Neural cell (in vitro differentiated cells): ENCODE results near the gene EGR4. TPM values are rescaled to one million over a fixed set of nuclear protein-coding genes. Genes with fewer than 3 reads are reported as not detected.

ENCODE experiments used
- H2AFZ ChIP-seq: fragments of 200-600, 300-800 bp; sonication (generic), shearing (Covaris generic); 2 replicates; pipeline ENCODE4 v1.6.0; 2014; ENCODE audit warnings: low read depth, mild to moderate bottlenecking, antibody characterized with exemption, low read length, moderate library complexity
- H3F3A ChIP-seq: fragments of 200-600 bp; shearing (Covaris generic); 2 replicates; pipeline ENCODE4 v1.6.1; 2016; ENCODE audit warnings: mild to moderate bottlenecking, moderate library complexity, mixed read lengths, antibody characterized with exemption, low read length; ENCODE audit not compliant: insufficient read depth, poor library complexity, severe bottlenecking
- H3K27ac ChIP-seq: fragments of 200-600, 300-800 bp; sonication (generic), shearing (Covaris generic); 2 replicates; pipeline ENCODE4 v1.5.1; 2014; ENCODE audit warnings: mild to moderate bottlenecking, low read length, moderate library complexity
- H3K27me3 ChIP-seq: fragments of 300-800, 200-600 bp; sonication (generic), shearing (Covaris generic); 2 replicates; pipeline ENCODE4 v1.6.0; 2014; ENCODE audit warnings: mild to moderate bottlenecking, low read depth, low read length, moderate library complexity; ENCODE audit not compliant: insufficient read depth
- H3K36me3 ChIP-seq: fragments of 300-800, 200-600 bp; sonication (generic), shearing (Covaris generic); 2 replicates; pipeline ENCODE4 v1.5.1; 2014; ENCODE audit warnings: mild to moderate bottlenecking, antibody characterized with exemption, low read length, moderate library complexity; ENCODE audit not compliant: insufficient read depth
- H3K4me2 ChIP-seq: fragments of 300-800, 200-600 bp; sonication (generic), shearing (Covaris generic); 2 replicates; pipeline ENCODE4 v1.6.0; 2014; ENCODE audit warnings: mild to moderate bottlenecking, low read length
- H3K4me3 ChIP-seq: fragments of 300-800, 200-600 bp; sonication (generic), shearing (Covaris generic); 2 replicates; pipeline ENCODE4 v1.5.1; 2014; ENCODE audit warnings: mild to moderate bottlenecking, low read length, moderate library complexity
- H3K79me2 ChIP-seq: fragments of 200-600 bp; shearing (Covaris generic); replicated peaks from 2 replicates; pipeline ENCODE4 v1.6.0; 2014; ENCODE audit warnings: mild to moderate bottlenecking, low read length, moderate library complexity; ENCODE audit not compliant: insufficient read depth
- H3K9ac ChIP-seq: fragments of 300-800, 200-600 bp; sonication (generic), shearing (Covaris generic); 2 replicates; pipeline ENCODE4 v1.6.1; 2016; ENCODE audit warnings: mild to moderate bottlenecking, low read length, mixed read lengths
- H3K9me2 ChIP-seq: fragments of 200-600 bp; shearing (Covaris generic); 2 replicates; pipeline ENCODE4 v1.6.1; 2016; ENCODE audit warnings: mild to moderate bottlenecking, low read length, mixed read lengths; ENCODE audit not compliant: insufficient read depth
- H3K9me3 ChIP-seq: fragments of 200-600, 300-800 bp; sonication (generic), shearing (Covaris generic); 2 replicates; pipeline ENCODE4 v1.6.1; 2016; ENCODE audit warnings: mild to moderate bottlenecking, mixed run types, low read length, moderate library complexity, mixed read lengths
- H4K20me1 ChIP-seq: fragments of 200-600 bp; shearing (Covaris generic); 2 replicates; pipeline ENCODE4 v1.6.1; 2016; ENCODE audit warnings: mild to moderate bottlenecking, mixed run types; ENCODE audit not compliant: insufficient read depth
- CTCF ChIP-seq: fragments of 450-650 bp; IDR thresholded peaks from 2 replicates; pipeline ENCODE4 v1.5.1; 2014; ENCODE audit warnings: antibody characterized with exemption, mild to moderate bottlenecking, moderate library complexity; ENCODE audit not compliant: poor library complexity, severe bottlenecking
- EP300 ChIP-seq: fragments of 450-650 bp; conservative IDR thresholded peaks from 2 replicates; pipeline ENCODE4 v1.6.1; 2014; ENCODE audit warnings: antibody characterized with exemption, mild to moderate bottlenecking, moderate library complexity; ENCODE audit not compliant: poor library complexity, severe bottlenecking
- EZH2 ChIP-seq: fragments of 200-600, 300-800 bp; shearing (Covaris generic), sonication (generic); IDR thresholded peaks from 2 replicates; pipeline ENCODE4 v1.6.1; 2014; ENCODE audit warnings: antibody characterized with exemption, low read length, borderline replicate concordance, mild to moderate bottlenecking; ENCODE audit not compliant: insufficient read depth, poor library complexity, severe bottlenecking
- MXI1 ChIP-seq: fragments of 450-650 bp; conservative IDR thresholded peaks from 2 replicates; pipeline ENCODE4 v1.6.1; 2014; ENCODE audit warnings: antibody characterized with exemption, mild to moderate bottlenecking; ENCODE audit not compliant: poor library complexity, severe bottlenecking
- POLR2AphosphoS5 ChIP-seq: IDR thresholded peaks from 2 replicates; pipeline ENCODE4 v1.6.1; 2012
- RAD21 ChIP-seq: fragments of 450-650 bp; conservative IDR thresholded peaks from 2 replicates; pipeline ENCODE4 v1.6.1; 2014; ENCODE audit warnings: antibody characterized with exemption, mild to moderate bottlenecking, moderate library complexity
- SMC3 ChIP-seq: fragments of 450-650 bp; conservative IDR thresholded peaks from 2 replicates; pipeline ENCODE4 v1.6.1; 2014; ENCODE audit warnings: antibody characterized with exemption, mild to moderate bottlenecking, moderate library complexity; ENCODE audit not compliant: poor library complexity
- TAF1 ChIP-seq: IDR thresholded peaks from 2 replicates; pipeline ENCODE4 v1.6.1; 2012; ENCODE audit warnings: low read depth
- polyA plus RNA-seq: library from polyadenylated mRNA; depleted of rRNA; stranded (reverse); fragments of >200 nt; gene quantifications from 2 replicates; pipeline ENCODE4 v1.2.3, GENCODE V29; 2014
- TF ChIP-seq, protein P1 (sequence below): IDR thresholded peaks from 2 replicates; pipeline ENCODE4 v1.6.1; 2012; ENCODE audit warnings: borderline replicate concordance

EGR4 gene
- polyA plus RNA-seq, 1 donor from 2014 or later = not detected

- no peaks in the 10 kb centered on the region for H3K79me2 ChIP-seq
- no peak overlapping the region for H3K9ac ChIP-seq
- H3F3A ChIP-seq = no peaks in the 10 kb centered on the region
- TF ChIP-seq TAF1 = no peak
- TF ChIP-seq POLR2AphosphoS5 = no peak
- no peak overlapping the region for H3K27ac ChIP-seq
- H2AFZ ChIP-seq = no peak overlapping the region
- no peak overlapping the region for H3K4me3 ChIP-seq
- no peaks in the 10 kb centered on the region for H4K20me1 ChIP-seq
- no peaks in the 10 kb centered on the region for H3K36me3 ChIP-seq
- H3K9me2 ChIP-seq = no peaks in the 10 kb centered on the region
- H3K4me2 ChIP-seq = no peak overlapping the region
- no peaks in the 10 kb centered on the region for H3K27me3 ChIP-seq
- H3K9me3 ChIP-seq = no peaks in the 10 kb centered on the region
Observed at GRCh38 chr2:73323551-73323950, 30.2 kb upstream of the EGR4 start.

DNA sequence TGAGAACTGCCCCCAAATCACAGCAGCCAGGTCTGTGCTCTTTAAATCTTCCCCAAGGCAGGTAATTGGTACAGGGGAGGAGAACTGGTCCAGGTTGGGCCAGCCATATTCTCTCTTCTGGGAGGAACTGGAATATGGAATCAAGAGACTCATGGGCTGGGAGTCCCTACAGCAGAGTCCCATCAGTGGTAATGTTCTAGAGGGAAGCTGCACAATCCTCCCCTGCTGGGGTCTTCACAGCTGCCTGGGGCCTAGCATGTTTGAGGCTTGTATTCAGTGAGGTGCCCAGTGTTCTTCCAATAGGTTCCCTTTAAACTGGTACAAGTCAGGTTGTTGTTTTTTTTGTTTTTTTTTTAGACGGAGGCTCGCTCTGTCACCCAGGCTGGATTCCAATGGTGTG, 21.1 kb upstream of the EGR4 start:
- Histone ChIP-seq H3K36me3 (no peaks in the 10 kb centered on the region), H3K79me2 (no peaks in the 10 kb centered on the region), H3K9me3 (no peaks in the 10 kb centered on the region), H4K20me1 (no peaks in the 10 kb centered on the region), H3K9ac (no peak overlapping the region), H3F3A (no peaks in the 10 kb centered on the region), H3K9me2 (no peaks in the 10 kb centered on the region), H3K4me3 (no peak overlapping the region), H3K27me3 (no peaks in the 10 kb centered on the region), H3K27ac (no peak overlapping the region), H3K4me2 (no peak overlapping the region), H2AFZ (no peak overlapping the region)
- TF ChIP-seq MXI1 (no peak), CTCF (no peak), TAF1 (no peak), EP300 (no peak), RAD21 (no peak), POLR2AphosphoS5 (no peak), SMC3 (no peak), EZH2 (no peak)
- TF ChIP-seq, protein P1, sequence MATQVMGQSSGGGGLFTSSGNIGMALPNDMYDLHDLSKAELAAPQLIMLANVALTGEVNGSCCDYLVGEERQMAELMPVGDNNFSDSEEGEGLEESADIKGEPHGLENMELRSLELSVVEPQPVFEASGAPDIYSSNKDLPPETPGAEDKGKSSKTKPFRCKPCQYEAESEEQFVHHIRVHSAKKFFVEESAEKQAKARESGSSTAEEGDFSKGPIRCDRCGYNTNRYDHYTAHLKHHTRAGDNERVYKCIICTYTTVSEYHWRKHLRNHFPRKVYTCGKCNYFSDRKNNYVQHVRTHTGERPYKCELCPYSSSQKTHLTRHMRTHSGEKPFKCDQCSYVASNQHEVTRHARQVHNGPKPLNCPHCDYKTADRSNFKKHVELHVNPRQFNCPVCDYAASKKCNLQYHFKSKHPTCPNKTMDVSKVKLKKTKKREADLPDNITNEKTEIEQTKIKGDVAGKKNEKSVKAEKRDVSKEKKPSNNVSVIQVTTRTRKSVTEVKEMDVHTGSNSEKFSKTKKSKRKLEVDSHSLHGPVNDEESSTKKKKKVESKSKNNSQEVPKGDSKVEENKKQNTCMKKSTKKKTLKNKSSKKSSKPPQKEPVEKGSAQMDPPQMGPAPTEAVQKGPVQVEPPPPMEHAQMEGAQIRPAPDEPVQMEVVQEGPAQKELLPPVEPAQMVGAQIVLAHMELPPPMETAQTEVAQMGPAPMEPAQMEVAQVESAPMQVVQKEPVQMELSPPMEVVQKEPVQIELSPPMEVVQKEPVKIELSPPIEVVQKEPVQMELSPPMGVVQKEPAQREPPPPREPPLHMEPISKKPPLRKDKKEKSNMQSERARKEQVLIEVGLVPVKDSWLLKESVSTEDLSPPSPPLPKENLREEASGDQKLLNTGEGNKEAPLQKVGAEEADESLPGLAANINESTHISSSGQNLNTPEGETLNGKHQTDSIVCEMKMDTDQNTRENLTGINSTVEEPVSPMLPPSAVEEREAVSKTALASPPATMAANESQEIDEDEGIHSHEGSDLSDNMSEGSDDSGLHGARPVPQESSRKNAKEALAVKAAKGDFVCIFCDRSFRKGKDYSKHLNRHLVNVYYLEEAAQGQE = no peak

DNA sequence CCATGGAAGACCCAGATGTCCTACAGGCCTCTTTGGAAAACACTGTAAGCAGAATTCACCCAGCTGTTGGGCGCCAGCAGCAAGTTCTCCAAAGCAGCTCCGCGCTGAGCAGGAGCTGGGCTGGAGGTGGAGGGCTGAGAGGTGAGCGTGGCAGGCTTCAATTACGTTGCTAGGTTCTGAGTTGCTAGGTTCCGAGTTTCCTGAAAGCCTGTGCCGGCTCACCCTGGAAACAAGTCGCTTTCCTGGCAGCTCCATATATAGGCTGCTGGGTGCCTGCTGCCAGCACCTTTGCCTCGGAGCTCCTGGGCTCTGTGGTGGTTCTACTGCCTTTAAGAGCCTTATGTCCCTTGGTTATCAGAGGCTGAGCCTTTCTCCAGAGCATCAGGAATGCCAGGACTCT, 14.4 kb upstream of the EGR4 start:
- Histone ChIP-seq H3K36me3 (no peaks in the 10 kb centered on the region), H3K27ac (peak overlapping the region; percentile 11), H4K20me1 (no peaks in the 10 kb centered on the region), H2AFZ (no peak overlapping the region), H3F3A (no peaks in the 10 kb centered on the region), H3K9me3 (no peaks in the 10 kb centered on the region), H3K9me2 (no peaks in the 10 kb centered on the region), H3K9ac (no peak overlapping the region), H3K27me3 (no peaks in the 10 kb centered on the region), H3K4me2 (no peak overlapping the region), H3K4me3 (no peak overlapping the region), H3K79me2 (no peaks in the 10 kb centered on the region)
- TF ChIP-seq TAF1 = no peak
- TF ChIP-seq SMC3 = no peak
- TF ChIP-seq CTCF = no peak
- no peak for TF ChIP-seq MXI1
- TF ChIP-seq, protein P1 = no peak
- TF ChIP-seq POLR2AphosphoS5 = no peak
- no peak for TF ChIP-seq EP300
- no peak for TF ChIP-seq EZH2
